HG03378 (cell line): ENCODE data around the gene ZNF530.
A peak's percentile ranks its signal among the peaks of the same experiment; 100 is the strongest.

Experiments used
- ATAC-seq: cut with Tn5 transposase; IDR thresholded peaks from one replicate; pipeline ENCODE4 v1.9.1; 2021; ENCODE audit warnings: mild to moderate bottlenecking, moderate library complexity; ENCODE audit not compliant: unreplicated experiment

The ZNF530 gene

GRCh38 chr19:57613941-57614743, 14.5 kb downstream of the ZNF530 start, which contains the start of gene ZNF134:
Gene ZNF134 (plus strand): TSS chr19:57614242. CDS start chr19:57619469, 5,227 bp downstream.
- ATAC-seq = peak; percentile 75

GRCh38 chr19:57615346-57615745, 15.7 kb downstream of the ZNF530 start:
- no peak for ATAC-seq

GRCh38 chr19:57620673-57621348, 21.1 kb downstream of the ZNF530 start:
- ATAC-seq = no peak

GRCh38 chr19:57623091-57623490, 23.4 kb downstream of the ZNF530 start:
- no peak for ATAC-seq

GRCh38 chr19:57632987-57633831, 33.5 kb downstream of the ZNF530 start, which contains the start of gene ZNF211:
Gene ZNF211 (plus strand): TSS chr19:57633168. CDS start chr19:57633347, 179 bp downstream.
- ATAC-seq = peak; percentile 96

GRCh38 chr19:57633832-57634131, 34.1 kb downstream of the ZNF530 start:
- ATAC-seq = no peak

- no peak for ATAC-seq
Measured at GRCh38 chr19:57637379-57637778, 37.7 kb downstream of the ZNF530 start.

- no peak for ATAC-seq
Measured at GRCh38 chr19:57641715-57642234, 42.1 kb downstream of the ZNF530 start.

- ATAC-seq = no peak
Measured at GRCh38 chr19:57642396-57643046, 42.8 kb downstream of the ZNF530 start.

GRCh38 chr19:57643734-57644133, 44.0 kb downstream of the ZNF530 start:
- ATAC-seq = no peak

- no peak for ATAC-seq
Measured at GRCh38 chr19:57648331-57649003, 48.8 kb downstream of the ZNF530 start.

- no peak for ATAC-seq
Measured at GRCh38 chr19:57651654-57651996, 51.9 kb downstream of the ZNF530 start.

GRCh38 chr19:57653689-57654088, 54.0 kb downstream of the ZNF530 start:
- ATAC-seq = no peak

- ATAC-seq = no peak
Measured at GRCh38 chr19:57655443-57655842, 55.8 kb downstream of the ZNF530 start.

- ATAC-seq = no peak
Measured at GRCh38 chr19:57656346-57656745, 56.7 kb downstream of the ZNF530 start.
